Fibroblast of lung (primary cell): Measurements from ENCODE around the gene KIF3A.

Experiments
- EZH2 ChIP-seq: IDR thresholded peaks from 2 replicates; pipeline ENCODE4 v1.5.1; 2012; ENCODE audit warnings: low read length, control low read depth, mild to moderate bottlenecking; ENCODE audit errors: missing control alignments
- TF ChIP-seq, protein P1 (sequence below), 2 donors: IDR thresholded peaks in 1 of 2; conservative IDR thresholded peaks in 1 of 2; 1 replicate in 1 of 2; 2 replicates in 1 of 2; pipeline ENCODE4 v1.5.1; 2011 to 2012; ENCODE audit warnings: low read length in 2 of 2, control low read depth in 1 of 2, inconsistent platforms in 1 of 2, low read depth in 1 of 2, mild to moderate bottlenecking in 1 of 2

- TF ChIP-seq, protein P1, sequence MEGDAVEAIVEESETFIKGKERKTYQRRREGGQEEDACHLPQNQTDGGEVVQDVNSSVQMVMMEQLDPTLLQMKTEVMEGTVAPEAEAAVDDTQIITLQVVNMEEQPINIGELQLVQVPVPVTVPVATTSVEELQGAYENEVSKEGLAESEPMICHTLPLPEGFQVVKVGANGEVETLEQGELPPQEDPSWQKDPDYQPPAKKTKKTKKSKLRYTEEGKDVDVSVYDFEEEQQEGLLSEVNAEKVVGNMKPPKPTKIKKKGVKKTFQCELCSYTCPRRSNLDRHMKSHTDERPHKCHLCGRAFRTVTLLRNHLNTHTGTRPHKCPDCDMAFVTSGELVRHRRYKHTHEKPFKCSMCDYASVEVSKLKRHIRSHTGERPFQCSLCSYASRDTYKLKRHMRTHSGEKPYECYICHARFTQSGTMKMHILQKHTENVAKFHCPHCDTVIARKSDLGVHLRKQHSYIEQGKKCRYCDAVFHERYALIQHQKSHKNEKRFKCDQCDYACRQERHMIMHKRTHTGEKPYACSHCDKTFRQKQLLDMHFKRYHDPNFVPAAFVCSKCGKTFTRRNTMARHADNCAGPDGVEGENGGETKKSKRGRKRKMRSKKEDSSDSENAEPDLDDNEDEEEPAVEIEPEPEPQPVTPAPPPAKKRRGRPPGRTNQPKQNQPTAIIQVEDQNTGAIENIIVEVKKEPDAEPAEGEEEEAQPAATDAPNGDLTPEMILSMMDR (conservative IDR thresholded peaks at IDR 0.05 in 1 of 2, IDR thresholded peaks at IDR 0.05 in 1 of 2; ENCODE audit: low read depth in 1 of 2, low read length in 2 of 2): no peak
- no peak for TF ChIP-seq EZH2
Measured at GRCh38 chr5:132646583-132647266, 90.6 kb downstream of the KIF3A start.
